GM12865 (cell line): ENCODE data around the gene PCDH7.
A peak's percentile ranks its signal among the peaks of the same experiment; 100 is the strongest.

Experiments
- DNase-seq: peaks from one replicate; pipeline ENCODE4 v3.0.0; 2010; ENCODE audit warnings: low read depth
- H3K4me3 ChIP-seq: 2 replicates; pipeline ENCODE4 v1.5.1; 2011; ENCODE audit warnings: mild to moderate bottlenecking, low read depth, low read length, control low read depth
- CTCF ChIP-seq: IDR thresholded peaks from 2 replicates; pipeline ENCODE4 v1.5.1; 2011; ENCODE audit warnings: low read length, control low read depth, low read depth, inconsistent platforms; ENCODE audit not compliant: insufficient read depth; ENCODE audit errors: missing control alignments

The PCDH7 gene

GRCh38 chr4:30717208-30718020 is 2.8 kb upstream of the PCDH7 start:
- peak overlapping the region; percentile 43 for H3K4me3 ChIP-seq
- TF ChIP-seq CTCF = no peak
- peak; percentile 26 for DNase-seq

GRCh38 chr4:30718021-30718542 is 2.1 kb upstream of the PCDH7 start:
- TF ChIP-seq CTCF = no peak
- no peak overlapping the region for H3K4me3 ChIP-seq
- DNase-seq = no peak

GRCh38 chr4:30718641-30719453 is 1.3 kb upstream of the PCDH7 start:
- no peak overlapping the region for H3K4me3 ChIP-seq
- no peak for TF ChIP-seq CTCF
- no peak for DNase-seq

- TF ChIP-seq CTCF = no peak
- peak overlapping the region; percentile 22 for H3K4me3 ChIP-seq
- no peak for DNase-seq
Observed at GRCh38 chr4:30719454-30720020, 632 bp upstream of the PCDH7 start.

GRCh38 chr4:30720661-30721184 is 554 bp downstream of the PCDH7 start:
- DNase-seq = no peak
- TF ChIP-seq CTCF = no peak
- H3K4me3 ChIP-seq = no peak overlapping the region

- DNase-seq = no peak
- TF ChIP-seq CTCF = no peak
- no peak overlapping the region for H3K4me3 ChIP-seq
Observed at GRCh38 chr4:30721185-30722091, 1.3 kb downstream of the PCDH7 start.
